Fibroblast of lung (primary cell): Measurements from ENCODE around the gene KRTAP19-7.

ENCODE experiments used
- EZH2 ChIP-seq: IDR thresholded peaks from 2 replicates; pipeline ENCODE4 v1.5.1; 2012; ENCODE audit warnings: low read length, control low read depth, mild to moderate bottlenecking; ENCODE audit errors: missing control alignments
- TF ChIP-seq, protein P1 (sequence below), 2 donors: IDR thresholded peaks in 1 of 2; conservative IDR thresholded peaks in 1 of 2; 1 replicate in 1 of 2; 2 replicates in 1 of 2; pipeline ENCODE4 v1.5.1; 2011 to 2012; ENCODE audit warnings: low read length in 2 of 2, control low read depth in 1 of 2, inconsistent platforms in 1 of 2, low read depth in 1 of 2, mild to moderate bottlenecking in 1 of 2

DNA sequence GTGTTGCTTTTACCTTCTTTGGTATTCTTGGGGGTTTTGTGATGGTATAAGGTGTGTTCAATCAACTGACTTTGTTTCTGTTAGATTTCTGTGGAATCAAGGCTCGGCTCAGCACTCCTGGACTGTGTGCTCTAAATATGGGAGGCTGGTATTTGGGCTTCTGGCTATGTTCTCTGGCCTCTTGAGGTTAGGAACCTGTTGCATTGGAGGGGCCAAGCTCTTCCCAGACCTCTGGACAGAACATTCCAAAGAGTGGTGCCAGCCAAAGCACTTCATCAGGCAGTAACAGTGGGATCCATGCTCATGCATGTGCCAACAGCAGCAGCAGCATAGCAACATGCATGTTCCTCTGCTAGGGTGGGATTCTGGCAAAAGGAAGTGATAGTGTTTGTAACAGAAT is 8.3 kb downstream of the KRTAP19-7 start:
- TF ChIP-seq, protein P1, sequence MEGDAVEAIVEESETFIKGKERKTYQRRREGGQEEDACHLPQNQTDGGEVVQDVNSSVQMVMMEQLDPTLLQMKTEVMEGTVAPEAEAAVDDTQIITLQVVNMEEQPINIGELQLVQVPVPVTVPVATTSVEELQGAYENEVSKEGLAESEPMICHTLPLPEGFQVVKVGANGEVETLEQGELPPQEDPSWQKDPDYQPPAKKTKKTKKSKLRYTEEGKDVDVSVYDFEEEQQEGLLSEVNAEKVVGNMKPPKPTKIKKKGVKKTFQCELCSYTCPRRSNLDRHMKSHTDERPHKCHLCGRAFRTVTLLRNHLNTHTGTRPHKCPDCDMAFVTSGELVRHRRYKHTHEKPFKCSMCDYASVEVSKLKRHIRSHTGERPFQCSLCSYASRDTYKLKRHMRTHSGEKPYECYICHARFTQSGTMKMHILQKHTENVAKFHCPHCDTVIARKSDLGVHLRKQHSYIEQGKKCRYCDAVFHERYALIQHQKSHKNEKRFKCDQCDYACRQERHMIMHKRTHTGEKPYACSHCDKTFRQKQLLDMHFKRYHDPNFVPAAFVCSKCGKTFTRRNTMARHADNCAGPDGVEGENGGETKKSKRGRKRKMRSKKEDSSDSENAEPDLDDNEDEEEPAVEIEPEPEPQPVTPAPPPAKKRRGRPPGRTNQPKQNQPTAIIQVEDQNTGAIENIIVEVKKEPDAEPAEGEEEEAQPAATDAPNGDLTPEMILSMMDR (conservative IDR thresholded peaks at IDR 0.05 in 1 of 2, IDR thresholded peaks at IDR 0.05 in 1 of 2; ENCODE audit: low read depth in 1 of 2, low read length in 2 of 2) = no peak
- no peak for TF ChIP-seq EZH2
